Activated T-helper 2 cell treated with anti-CD3 and anti-CD28 coated beads, Interferon-gamma antibody, Interleukin-2, Interleukin-4, amounts not matched to agents 10 μg/mL and 5 μg/mL and 100 μg/mL, durations not matched to agents 14 hours and 24 hours and 36 hours (primary cell): ENCODE results near the gene CNPY4. TPM values are rescaled to one million over a fixed set of nuclear protein-coding genes. Genes with fewer than 3 reads are reported as not detected.

Source experiments
- DNase-seq: peaks from one replicate; pipeline ENCODE4 v3.0.0; 2021; ENCODE audit warnings: low spot score
- H3K27ac Mint-ChIP-seq: one replicate; pipeline ENCODE4 v1.8.0; 2021; ENCODE audit warnings: mixed read lengths
- H3K27me3 Mint-ChIP-seq: one replicate; pipeline ENCODE4 v1.8.0; 2021; ENCODE audit warnings: low read depth, mixed read lengths
- H3K36me3 Mint-ChIP-seq: one replicate; pipeline ENCODE4 v1.8.0; 2021; ENCODE audit warnings: low read depth, mixed read lengths
- H3K4me1 Mint-ChIP-seq: one replicate; pipeline ENCODE4 v1.8.0; 2021; ENCODE audit warnings: low read depth, mixed read lengths
- H3K4me3 Mint-ChIP-seq: one replicate; pipeline ENCODE4 v1.8.0; 2021; ENCODE audit warnings: low read depth, mild to moderate bottlenecking, moderate library complexity, mixed read lengths
- H3K9me3 Mint-ChIP-seq: one replicate; pipeline ENCODE4 v1.8.0; 2021; ENCODE audit warnings: mixed read lengths
- intact Hi-C: fragments of 100-400 bp; cut with micrococcal nuclease; formaldehyde crosslinking; loops from one replicate; pipeline ENCODE4 v1.15.1; 2023
- total RNA-seq: library from RNA; stranded (reverse); gene quantifications from 2 replicates; pipeline ENCODE4 v1.2.3, GENCODE V29; 2022

CNPY4 gene
- total RNA-seq, 1 donor from 2014 or later, result 19.1 TPM

GRCh38 chr7:100085515-100085914 lies 33.9 kb upstream of the CNPY4 start:
- intact Hi-C loops, result loop anchor here (10.0 kb wide), 1 partner anchor 461 kb away; no protein-coding TSS in a partner anchor
- Mint-ChIP-seq H3K4me1 (peaks cover 27% of the 10 kb centered on the region), H3K27me3 (peaks cover 2% of the 10 kb centered on the region), H3K27ac (no peak overlapping the region), H3K4me3 (no peak overlapping the region), H3K9me3 (no peaks in the 10 kb centered on the region), H3K36me3 (peaks cover 18% of the 10 kb centered on the region)
- no peak for DNase-seq

GRCh38 chr7:100087055-100087750 lies 32.2 kb upstream of the CNPY4 start:
- Mint-ChIP-seq H3K27ac (no peak overlapping the region), H3K4me3 (peak overlapping the region; percentile 32)
- intact Hi-C loops, result loop anchor here (10.0 kb wide), 1 partner anchor 462 kb away; no protein-coding TSS in a partner anchor

GRCh38 chr7:100088095-100088620 lies 31.3 kb upstream of the CNPY4 start:
- H3K4me1 Mint-ChIP-seq, result peaks cover 18% of the 10 kb centered on the region
- intact Hi-C loops, result loop anchor here (2.0 to 10.0 kb wide), 3 partner anchors 39 to 463 kb away; partner anchors contain the start of genes LAMTOR4 and MBLAC1
- H3K4me3 Mint-ChIP-seq, result peak overlapping the region; percentile 87
- H3K36me3 Mint-ChIP-seq, result peaks cover 36% of the 10 kb centered on the region
- H3K27me3 Mint-ChIP-seq, result peaks cover 2% of the 10 kb centered on the region
- H3K9me3 Mint-ChIP-seq, result no peaks in the 10 kb centered on the region
- peak overlapping the region; percentile 89 for H3K27ac Mint-ChIP-seq
- no peak for DNase-seq

More at GRCh38 chr7:100087055-100087750, 32.2 kb upstream of the CNPY4 start:
- peaks cover 26% of the 10 kb centered on the region for H3K36me3 Mint-ChIP-seq
- no peaks in the 10 kb centered on the region for H3K9me3 Mint-ChIP-seq
- peaks cover 2% of the 10 kb centered on the region for H3K27me3 Mint-ChIP-seq
- no peak for DNase-seq
- peaks cover 25% of the 10 kb centered on the region for H3K4me1 Mint-ChIP-seq

GRCh38 chr7:100088621-100089457 lies 30.6 kb upstream of the CNPY4 start, which contains the start of gene COPS6:
COPS6 (plus strand) TSS chr7:100088969; CDS start chr7:100088991, 22 bp downstream.
- DNase-seq, result peak; percentile 84
- Mint-ChIP-seq H3K4me3 (peak within 1 kb of the TSS; percentile 87), H3K9me3 (no peaks in the 10 kb centered on the region), H3K27ac (peak within 1 kb of the TSS; percentile 89), H3K4me1 (peaks cover 18% of the 10 kb centered on the region), H3K27me3 (peaks cover 2% of the 10 kb centered on the region), H3K36me3 (peaks cover 43% of the 10 kb centered on the region)
- intact Hi-C loops, result loop anchor here (1.0 to 10.0 kb wide), 4 partner anchors 11 to 464 kb away; partner anchors contain the start of genes LAMTOR4 and MBLAC1

GRCh38 chr7:100089458-100090196 lies 29.8 kb upstream of the CNPY4 start:
- Mint-ChIP-seq H3K36me3 (peaks cover 51% of the 10 kb centered on the region), H3K4me3 (peak overlapping the region; percentile 87), H3K27me3 (peaks cover 2% of the 10 kb centered on the region), H3K4me1 (peaks cover 18% of the 10 kb centered on the region), H3K9me3 (no peaks in the 10 kb centered on the region), H3K27ac (peak overlapping the region; percentile 89)
- DNase-seq, result no peak
- intact Hi-C loops, result loop anchor here (1.0 to 10.0 kb wide), 4 partner anchors 11 to 465 kb away; partner anchors contain the start of genes LAMTOR4 and MBLAC1

- Mint-ChIP-seq H3K4me1 (peaks cover 19% of the 10 kb centered on the region), H3K27me3 (peaks cover under 1% of the 10 kb centered on the region), H3K4me3 (peak overlapping the region; percentile 34), H3K27ac (peak overlapping the region; percentile 53), H3K9me3 (no peaks in the 10 kb centered on the region), H3K36me3 (peaks cover 62% of the 10 kb centered on the region)
- intact Hi-C loops, result no loop called here
- no peak for DNase-seq
These were observed 28.7 kb upstream of the CNPY4 start for GRCh38 chr7:100090527-100091410.

- H3K36me3 Mint-ChIP-seq, result peaks cover 70% of the 10 kb centered on the region
- H3K27ac Mint-ChIP-seq, result peak overlapping the region; percentile 29
- H3K27me3 Mint-ChIP-seq, result no peaks in the 10 kb centered on the region
- no peak overlapping the region for H3K4me3 Mint-ChIP-seq
- intact Hi-C loops, result no loop called here
- H3K4me1 Mint-ChIP-seq, result peaks cover 21% of the 10 kb centered on the region
- no peaks in the 10 kb centered on the region for H3K9me3 Mint-ChIP-seq
- DNase-seq, result no peak
These were observed 27.8 kb upstream of the CNPY4 start for GRCh38 chr7:100091411-100092181.

GRCh38 chr7:100093054-100093453 lies 26.4 kb upstream of the CNPY4 start:
- Mint-ChIP-seq H3K36me3 (peaks cover 81% of the 10 kb centered on the region), H3K27me3 (no peaks in the 10 kb centered on the region), H3K4me3 (no peak overlapping the region), H3K27ac (no peak overlapping the region), H3K4me1 (peaks cover 29% of the 10 kb centered on the region), H3K9me3 (no peaks in the 10 kb centered on the region)
- DNase-seq, result no peak
- intact Hi-C loops, result no loop called here

GRCh38 chr7:100093498-100093897 lies 25.9 kb upstream of the CNPY4 start:
- no peaks in the 10 kb centered on the region for H3K9me3 Mint-ChIP-seq

GRCh38 chr7:100093925-100094486 lies 25.4 kb upstream of the CNPY4 start:
- H3K36me3 Mint-ChIP-seq, result peaks cover 91% of the 10 kb centered on the region

More at GRCh38 chr7:100093498-100093897, 25.9 kb upstream of the CNPY4 start:
- Mint-ChIP-seq H3K4me1 (peaks cover 29% of the 10 kb centered on the region), H3K27me3 (no peaks in the 10 kb centered on the region), H3K27ac (no peak overlapping the region), H3K36me3 (peaks cover 86% of the 10 kb centered on the region), H3K4me3 (no peak overlapping the region)
- intact Hi-C loops, result no loop called here
- no peak for DNase-seq

More at GRCh38 chr7:100093925-100094486, 25.4 kb upstream of the CNPY4 start:
- Mint-ChIP-seq H3K9me3 (no peaks in the 10 kb centered on the region), H3K27ac (no peak overlapping the region), H3K4me1 (peaks cover 33% of the 10 kb centered on the region), H3K4me3 (no peak overlapping the region), H3K27me3 (no peaks in the 10 kb centered on the region)
- DNase-seq, result no peak
- intact Hi-C loops, result no loop called here
